Left ventricle myocardium superior (tissue), 1 donor: ENCODE measurements around the gene NBEAL1. TPM values are rescaled to one million over a fixed set of nuclear protein-coding genes. Genes with fewer than 3 reads are reported as not detected.
"Not testable (repeated sequence)": the region's sequence is repeated elsewhere in the genome, so short reads cannot be mapped to it uniquely, and the experiment has no call there.

ENCODE experiments used
- ATAC-seq: fragments of 200-7000 bp; cut with Tn5 transposase; one replicate; pipeline ENCODE4 v1.9.1; 2020; ENCODE audit warnings: mild to moderate bottlenecking, moderate library complexity
- DNase-seq: peaks from one replicate; pipeline ENCODE4 v3.0.0-alpha.2; 2020
- intact Hi-C: fragments of 100-400 bp; cut with micrococcal nuclease; formaldehyde crosslinking; loops from one replicate; pipeline ENCODE4 v1.11.0; 2022
- total RNA-seq: library from RNA; stranded (reverse); fragmentation: NEBNext Ultra II Directional; extraction: Animal tissue kit (Norgen Biotek cat#: 25700); gene quantifications from one replicate; pipeline ENCODE4 v1.2.1, GENCODE V29; 2021
- donor health status: DM: no; HTN: yes; CAD: no; lungs with severe emphysema.

The NBEAL1 gene
- total RNA-seq, 1 donor from 2014 or later = 16.4 TPM

- intact Hi-C loops, DNase-seq, ATAC-seq: not testable (repeated sequence)
These were observed 76.0 kb downstream of the NBEAL1 start for GRCh38 chr2:203090721-203091120.

GRCh38 chr2:203097735-203098134 lies 83.1 kb downstream of the NBEAL1 start:
- intact Hi-C loops = no loop called here
- no peak for ATAC-seq
- DNase-seq = no peak

- intact Hi-C loops, ATAC-seq, DNase-seq: not testable (repeated sequence)
These were observed 87.7 kb downstream of the NBEAL1 start for GRCh38 chr2:203102357-203102756.

GRCh38 chr2:203104273-203104672 lies 89.6 kb downstream of the NBEAL1 start:
- DNase-seq (no peak), ATAC-seq (no peak)
- intact Hi-C loops = no loop called here

- no peak for DNase-seq
- ATAC-seq = peak; percentile 86
- intact Hi-C loops = no loop called here
These were observed 91.3 kb downstream of the NBEAL1 start for GRCh38 chr2:203105996-203106395.

GRCh38 chr2:203110496-203110895 lies 95.8 kb downstream of the NBEAL1 start:
- DNase-seq, ATAC-seq, intact Hi-C loops: not testable (repeated sequence)

GRCh38 chr2:203112342-203112741 lies 97.7 kb downstream of the NBEAL1 start:
- intact Hi-C loops = no loop called here
- DNase-seq (no peak), ATAC-seq (no peak)

- intact Hi-C loops, ATAC-seq, DNase-seq: not testable (repeated sequence)
These were observed 100.6 kb downstream of the NBEAL1 start for GRCh38 chr2:203115201-203115700.

- DNase-seq (no peak), ATAC-seq (no peak)
- intact Hi-C loops = no loop called here
These were observed 107.8 kb downstream of the NBEAL1 start for GRCh38 chr2:203122317-203122986.

GRCh38 chr2:203126996-203127395 lies 112.3 kb downstream of the NBEAL1 start:
- intact Hi-C loops = no loop called here
- DNase-seq (no peak), ATAC-seq (no peak)

GRCh38 chr2:203135105-203135504 lies 120.4 kb downstream of the NBEAL1 start:
- intact Hi-C loops = no loop called here
- DNase-seq = no peak
- ATAC-seq = no peak

- no peak for DNase-seq
- intact Hi-C loops = no loop called here
These were observed 128.7 kb downstream of the NBEAL1 start for GRCh38 chr2:203143391-203143790.

GRCh38 chr2:203149194-203149593 lies 134.5 kb downstream of the NBEAL1 start:
- ATAC-seq = no peak
- intact Hi-C loops = no loop called here
- no peak for DNase-seq

More at GRCh38 chr2:203143391-203143790, 128.7 kb downstream of the NBEAL1 start:
- no peak for ATAC-seq

GRCh38 chr2:203155406-203155805 lies 140.7 kb downstream of the NBEAL1 start:
- intact Hi-C loops = no loop called here
- DNase-seq (no peak), ATAC-seq (no peak)

- ATAC-seq, intact Hi-C loops, DNase-seq: not testable (repeated sequence)
These were observed 148.0 kb downstream of the NBEAL1 start for GRCh38 chr2:203162722-203163121.

- DNase-seq (no peak), ATAC-seq (no peak)
- intact Hi-C loops = no loop called here
These were observed 149.7 kb downstream of the NBEAL1 start for GRCh38 chr2:203164311-203164935.

GRCh38 chr2:203167751-203168150 lies 153.1 kb downstream of the NBEAL1 start:
- intact Hi-C loops = no loop called here
- DNase-seq (no peak), ATAC-seq (no peak)

- intact Hi-C loops = no loop called here
- DNase-seq (no peak), ATAC-seq (no peak)
These were observed 155.8 kb downstream of the NBEAL1 start for GRCh38 chr2:203170502-203170901.

- intact Hi-C loops = no loop called here
- DNase-seq (no peak), ATAC-seq (no peak)
These were observed 160.7 kb downstream of the NBEAL1 start for GRCh38 chr2:203175371-203175770.

- intact Hi-C loops = no loop called here
- ATAC-seq (no peak), DNase-seq (no peak)
These were observed 162.7 kb downstream of the NBEAL1 start for GRCh38 chr2:203177361-203177760.

- ATAC-seq (no peak), DNase-seq (no peak)
- intact Hi-C loops = no loop called here
These were observed 171.2 kb downstream of the NBEAL1 start for GRCh38 chr2:203185864-203186263.
